Astrocyte (in vitro differentiated cells and primary cell): ENCODE results near the gene PKDREJ.

Source experiments
- CTCF ChIP-seq: IDR thresholded peaks from 2 replicates; pipeline ENCODE4 v1.5.1; 2011; ENCODE audit warnings: low read depth, mild to moderate bottlenecking, inconsistent platforms, low read length, moderate library complexity; ENCODE audit not compliant: insufficient read depth
- EZH2 ChIP-seq: IDR thresholded peaks from 2 replicates; pipeline ENCODE4 v1.6.1; 2012; ENCODE audit warnings: mild to moderate bottlenecking, low read length, inconsistent platforms; ENCODE audit not compliant: insufficient read depth

- TF ChIP-seq CTCF, result no peak
- no peak for TF ChIP-seq EZH2
Measured at GRCh38 chr22:46234969-46235368, 28.2 kb downstream of the PKDREJ start.
